Esophagus (tissue), 2 donors: ENCODE results near the gene NEUROD1. TPM values are rescaled to one million over a fixed set of nuclear protein-coding genes. Genes with fewer than 3 reads are reported as not detected.

Experiments used
- H3K27ac ChIP-seq, 2 donors: one replicate each; pipeline ENCODE4 v1.5.1; 2013; ENCODE audit warnings: low read depth in 2 of 2, mild to moderate bottlenecking in 2 of 2, inconsistent platforms in 1 of 2, low read length in 1 of 2, moderate library complexity in 1 of 2
- H3K27me3 ChIP-seq, 2 donors: one replicate each; pipeline ENCODE4 v1.6.1; 2013; ENCODE audit warnings: low read length in 2 of 2, control low read depth in 1 of 2, mild to moderate bottlenecking in 1 of 2; ENCODE audit not compliant: insufficient read depth in 2 of 2, control insufficient read depth in 1 of 2
- H3K36me3 ChIP-seq, 2 donors: one replicate each; pipeline ENCODE4 v1.6.1; 2013; ENCODE audit warnings: low read length in 1 of 2; ENCODE audit not compliant: control insufficient read depth in 2 of 2, insufficient read depth in 2 of 2
- H3K4me1 ChIP-seq, 2 donors: one replicate each; pipeline ENCODE4 v1.6.1; 2013; ENCODE audit warnings: low read length in 1 of 2; ENCODE audit not compliant: control insufficient read depth in 2 of 2, insufficient read depth in 2 of 2
- H3K4me3 ChIP-seq, 2 donors: one replicate each; pipeline ENCODE4 v1.5.1; 2013; ENCODE audit warnings: low read length in 2 of 2, mild to moderate bottlenecking in 2 of 2, low read depth in 1 of 2, moderate library complexity in 1 of 2
- H3K9me3 ChIP-seq, 2 donors: one replicate each; pipeline ENCODE4 v1.6.1; 2013; ENCODE audit warnings: mild to moderate bottlenecking in 2 of 2, low read depth in 1 of 2, low read length in 1 of 2, moderate library complexity in 1 of 2; ENCODE audit not compliant: control insufficient read depth in 2 of 2, insufficient read depth in 1 of 2
- WGBS, 2 donors: extraction: QIAGEN DNeasy Blood & Tissue Kit; methylation state at CpG; one replicate each; pipeline ENCODE4 v1.1.7; 2013; 5-methylcytosine and 5-hydroxymethylcytosine counted together
- polyA plus RNA-seq, 2 donors: library from polyadenylated mRNA; stranded (reverse); fragments of 200-250 nt; gene quantifications; one replicate each; pipeline ENCODE4 v1.2.3, GENCODE V29; 2013
- donor health status: healthy with polysubstance abuse.
- donor health status: Bipolar disorder and iron deficiency.

NEUROD1 gene
- polyA plus RNA-seq, 2 donors = not detected

GRCh38 chr2:181680937-181681811, 857 bp upstream of the NEUROD1 start:
- H3K4me1 ChIP-seq = peaks cover 5 to 13% of the 10 kb centered on the region in 2 donors
- no peaks in the 10 kb centered on the region for H3K36me3 ChIP-seq
- WGBS, 2 donors = 6% methylated on average over 38 of the region's 38 CpGs
- peaks cover 13 to 52% of the 10 kb centered on the region in 2 donors for H3K27me3 ChIP-seq
- peaks cover 3 to 25% of the 10 kb centered on the region in 2 donors for H3K9me3 ChIP-seq
- peak overlapping the region in 1 of 2 donors; percentile 34 for H3K4me3 ChIP-seq
- H3K27ac ChIP-seq = no peak overlapping the region

- Histone ChIP-seq H3K9me3 (peaks cover 3 to 17% of the 10 kb centered on the region in 2 donors), H3K4me1 (peaks cover 5 to 13% of the 10 kb centered on the region in 2 donors), H3K4me3 (no peak overlapping the region), H3K36me3 (no peaks in the 10 kb centered on the region), H3K27me3 (peaks cover 13 to 43% of the 10 kb centered on the region in 2 donors), H3K27ac (no peak overlapping the region)
- 9 to 10% methylated on average over 20 of the region's 20 CpGs for WGBS, 2 donors
Measured at GRCh38 chr2:181679544-181679979, 755 bp downstream of the NEUROD1 start.

GRCh38 chr2:181678861-181679543, 1.3 kb downstream of the NEUROD1 start:
- Histone ChIP-seq H3K9me3 (peaks cover 3 to 17% of the 10 kb centered on the region in 2 donors), H3K4me1 (peaks cover 5 to 13% of the 10 kb centered on the region in 2 donors), H3K27me3 (peaks cover 13 to 38% of the 10 kb centered on the region in 2 donors), H3K4me3 (no peak overlapping the region), H3K36me3 (no peaks in the 10 kb centered on the region), H3K27ac (no peak overlapping the region)
- 17 to 18% methylated on average over 18 of the region's 18 CpGs for WGBS, 2 donors

- Histone ChIP-seq H3K36me3 (no peaks in the 10 kb centered on the region), H3K4me1 (peaks cover 2 to 7% of the 10 kb centered on the region in 2 donors), H3K27me3 (peaks cover 13 to 29% of the 10 kb centered on the region in 2 donors), H3K9me3 (peaks cover 3 to 17% of the 10 kb centered on the region in 2 donors), H3K27ac (no peak overlapping the region), H3K4me3 (no peak overlapping the region)
- WGBS, 2 donors = 13 to 16% methylated on average over 40 to 41 of the region's 41 CpGs
Measured at GRCh38 chr2:181677912-181678586, 2.3 kb downstream of the NEUROD1 start.

- H3K27me3 ChIP-seq = peaks cover 10 to 11% of the 10 kb centered on the region in 2 donors
- H3K4me1 ChIP-seq = peaks cover 0 to under 1% of the 10 kb centered on the region in 2 donors
- H3K4me3 ChIP-seq = no peak overlapping the region
- 36 to 45% methylated on average over 4 of the region's 4 CpGs for WGBS, 2 donors
- no peaks in the 10 kb centered on the region for H3K36me3 ChIP-seq
- no peak overlapping the region for H3K27ac ChIP-seq
- H3K9me3 ChIP-seq = peaks cover 0 to 11% of the 10 kb centered on the region in 2 donors
Measured at GRCh38 chr2:181675254-181675653, 5.1 kb downstream of the NEUROD1 start.

GRCh38 chr2:181674461-181674860, 5.9 kb downstream of the NEUROD1 start:
- H3K9me3 ChIP-seq = peaks cover 0 to 11% of the 10 kb centered on the region in 2 donors
- no peaks in the 10 kb centered on the region for H3K4me1 ChIP-seq
- no peak overlapping the region for H3K27ac ChIP-seq
- H3K27me3 ChIP-seq = peaks cover 7% of the 10 kb centered on the region in 2 donors
- no peaks in the 10 kb centered on the region for H3K36me3 ChIP-seq
- H3K4me3 ChIP-seq = no peak overlapping the region

- no peaks in the 10 kb centered on the region for H3K4me1 ChIP-seq
- H3K27ac ChIP-seq = no peak overlapping the region
- peaks cover 0 to 6% of the 10 kb centered on the region in 2 donors for H3K9me3 ChIP-seq
- no peaks in the 10 kb centered on the region for H3K36me3 ChIP-seq
- H3K27me3 ChIP-seq = peaks cover 1 to 3% of the 10 kb centered on the region in 2 donors
- H3K4me3 ChIP-seq = no peak overlapping the region
- WGBS, 2 donors = 49 to 58% methylated on average over 2 of the region's 2 CpGs
Measured at GRCh38 chr2:181673173-181673572, 7.1 kb downstream of the NEUROD1 start.

- Histone ChIP-seq H3K36me3 (no peaks in the 10 kb centered on the region), H3K27ac (no peak overlapping the region), H3K9me3 (no peaks in the 10 kb centered on the region), H3K4me3 (no peak overlapping the region), H3K27me3 (peaks cover 0 to under 1% of the 10 kb centered on the region in 2 donors), H3K4me1 (no peaks in the 10 kb centered on the region)
Measured at GRCh38 chr2:181672255-181673008, 7.9 kb downstream of the NEUROD1 start.

GRCh38 chr2:181670632-181671031, 9.7 kb downstream of the NEUROD1 start:
- Histone ChIP-seq H3K36me3 (no peaks in the 10 kb centered on the region), H3K9me3 (no peaks in the 10 kb centered on the region), H3K27me3 (no peaks in the 10 kb centered on the region), H3K4me1 (no peaks in the 10 kb centered on the region), H3K4me3 (no peak overlapping the region), H3K27ac (no peak overlapping the region)
- 82 to 91% methylated on average over 1 of the region's 1 CpG for WGBS, 2 donors
